ENCODE results near the gene ZNF487.
A peak's percentile ranks its signal among the peaks of the same experiment; 100 is the strongest.

Gene ZNF487

DNA sequence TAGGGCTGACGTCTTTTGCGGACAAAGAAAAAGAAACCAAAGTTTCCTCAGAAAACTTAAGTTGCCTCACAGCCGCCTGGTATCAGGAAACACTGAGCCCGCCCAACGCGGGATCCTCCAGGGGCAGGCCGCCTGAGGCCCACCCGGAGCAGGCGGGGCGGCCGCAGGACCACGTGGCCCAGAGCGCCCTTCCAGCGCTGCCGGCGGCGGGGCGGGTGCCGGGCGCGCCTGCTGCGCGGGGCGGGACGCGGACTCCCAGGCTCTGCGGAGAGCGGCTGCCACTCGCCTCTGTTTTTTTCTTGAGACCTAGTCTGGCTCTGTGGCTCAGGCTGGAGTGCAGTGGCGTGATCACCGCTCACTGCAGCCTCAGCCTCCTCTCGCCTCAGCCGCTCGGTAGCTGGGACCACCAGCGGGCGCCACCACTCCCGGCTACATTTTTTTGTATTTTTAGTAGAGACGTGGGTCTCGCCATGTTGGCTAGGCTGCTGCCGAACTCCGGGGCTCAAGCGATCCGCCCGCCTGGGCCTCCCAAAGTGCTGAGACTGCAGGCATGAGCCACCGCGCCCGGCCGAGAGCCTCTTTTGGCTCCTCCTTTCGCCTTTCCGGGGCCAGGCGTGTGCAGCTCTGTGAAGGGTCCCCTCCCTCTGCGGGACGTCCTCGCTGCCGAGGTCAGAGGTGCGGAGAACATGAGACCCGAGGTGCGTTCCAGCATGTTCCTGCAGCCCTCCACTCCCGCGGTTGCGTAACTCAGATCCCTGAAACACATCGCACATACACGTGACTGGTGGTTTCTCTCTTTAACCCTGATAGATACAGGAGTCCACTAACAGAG, 16.3 kb upstream of the ZNF487 start (continued):
- TF ChIP-seq ZBTB8A (tag by site-specific recombination; IDR thresholded peaks at IDR 0.05) (peak; percentile 96), OSR2 (tag by site-specific recombination; IDR thresholded peaks at IDR 0.05) (peak; percentile 15), SP7 (tag by site-specific recombination; IDR thresholded peaks at IDR 0.05) (peak; percentile 75; the same call in 1 of the 2 replicates), PRDM1 (tag by site-specific recombination; IDR thresholded peaks at IDR 0.05) (peak; percentile 44; the same call in 1 of the 2 replicates), GFI1B (tag by site-specific recombination; IDR thresholded peaks at IDR 0.05) (no peak), ZNF394 (tag by site-specific recombination; IDR thresholded peaks at IDR 0.05; ENCODE audit: borderline replicate concordance) (peak; percentile 59; the same call in 1 of the 2 replicates), ZNF48 (tag by site-specific recombination; IDR thresholded peaks at IDR 0.05) (no peak), ZNF76 (tag by site-specific recombination; IDR thresholded peaks at IDR 0.05; ENCODE audit: borderline replicate concordance, low read depth) (peak; percentile 65; the same call in 1 of the 2 replicates), GLIS2 (tag by site-specific recombination; IDR thresholded peaks at IDR 0.05) (peak; percentile 77; the same call in 1 of the 2 replicates)
- TF ChIP-seq, protein P1, sequence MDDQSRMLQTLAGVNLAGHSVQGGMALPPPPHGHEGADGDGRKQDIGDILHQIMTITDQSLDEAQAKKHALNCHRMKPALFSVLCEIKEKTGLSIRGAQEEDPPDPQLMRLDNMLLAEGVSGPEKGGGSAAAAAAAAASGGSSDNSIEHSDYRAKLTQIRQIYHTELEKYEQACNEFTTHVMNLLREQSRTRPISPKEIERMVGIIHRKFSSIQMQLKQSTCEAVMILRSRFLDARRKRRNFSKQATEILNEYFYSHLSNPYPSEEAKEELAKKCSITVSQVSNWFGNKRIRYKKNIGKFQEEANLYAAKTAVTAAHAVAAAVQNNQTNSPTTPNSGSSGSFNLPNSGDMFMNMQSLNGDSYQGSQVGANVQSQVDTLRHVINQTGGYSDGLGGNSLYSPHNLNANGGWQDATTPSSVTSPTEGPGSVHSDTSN (CRISPR knock-in tag; IDR thresholded peaks at IDR 0.05) = no peak
- TF ChIP-seq, protein P2, sequence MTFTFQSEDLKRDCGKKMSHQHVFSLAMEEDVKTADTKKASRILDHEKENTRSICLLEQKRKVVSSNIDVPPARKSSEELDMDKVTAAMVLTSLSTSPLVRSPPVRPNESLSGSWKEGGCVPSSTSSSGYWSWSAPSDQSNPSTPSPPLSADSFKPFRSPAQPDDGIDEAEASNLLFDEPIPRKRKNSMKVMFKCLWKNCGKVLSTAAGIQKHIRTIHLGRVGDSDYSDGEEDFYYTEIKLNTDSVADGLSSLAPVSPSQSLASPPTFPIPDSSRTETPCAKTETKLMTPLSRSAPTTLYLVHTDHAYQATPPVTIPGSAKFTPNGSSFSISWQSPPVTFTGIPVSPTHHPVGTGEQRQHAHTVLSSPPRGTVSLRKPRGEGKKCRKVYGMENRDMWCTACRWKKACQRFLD (tag by site-specific recombination; IDR thresholded peaks at IDR 0.05) = no peak
- TF ChIP-seq, protein P3, sequence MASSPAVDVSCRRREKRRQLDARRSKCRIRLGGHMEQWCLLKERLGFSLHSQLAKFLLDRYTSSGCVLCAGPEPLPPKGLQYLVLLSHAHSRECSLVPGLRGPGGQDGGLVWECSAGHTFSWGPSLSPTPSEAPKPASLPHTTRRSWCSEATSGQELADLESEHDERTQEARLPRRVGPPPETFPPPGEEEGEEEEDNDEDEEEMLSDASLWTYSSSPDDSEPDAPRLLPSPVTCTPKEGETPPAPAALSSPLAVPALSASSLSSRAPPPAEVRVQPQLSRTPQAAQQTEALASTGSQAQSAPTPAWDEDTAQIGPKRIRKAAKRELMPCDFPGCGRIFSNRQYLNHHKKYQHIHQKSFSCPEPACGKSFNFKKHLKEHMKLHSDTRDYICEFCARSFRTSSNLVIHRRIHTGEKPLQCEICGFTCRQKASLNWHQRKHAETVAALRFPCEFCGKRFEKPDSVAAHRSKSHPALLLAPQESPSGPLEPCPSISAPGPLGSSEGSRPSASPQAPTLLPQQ (tag by site-specific recombination; IDR thresholded peaks at IDR 0.05) = peak; percentile 87
- TF ChIP-seq, protein P4, sequence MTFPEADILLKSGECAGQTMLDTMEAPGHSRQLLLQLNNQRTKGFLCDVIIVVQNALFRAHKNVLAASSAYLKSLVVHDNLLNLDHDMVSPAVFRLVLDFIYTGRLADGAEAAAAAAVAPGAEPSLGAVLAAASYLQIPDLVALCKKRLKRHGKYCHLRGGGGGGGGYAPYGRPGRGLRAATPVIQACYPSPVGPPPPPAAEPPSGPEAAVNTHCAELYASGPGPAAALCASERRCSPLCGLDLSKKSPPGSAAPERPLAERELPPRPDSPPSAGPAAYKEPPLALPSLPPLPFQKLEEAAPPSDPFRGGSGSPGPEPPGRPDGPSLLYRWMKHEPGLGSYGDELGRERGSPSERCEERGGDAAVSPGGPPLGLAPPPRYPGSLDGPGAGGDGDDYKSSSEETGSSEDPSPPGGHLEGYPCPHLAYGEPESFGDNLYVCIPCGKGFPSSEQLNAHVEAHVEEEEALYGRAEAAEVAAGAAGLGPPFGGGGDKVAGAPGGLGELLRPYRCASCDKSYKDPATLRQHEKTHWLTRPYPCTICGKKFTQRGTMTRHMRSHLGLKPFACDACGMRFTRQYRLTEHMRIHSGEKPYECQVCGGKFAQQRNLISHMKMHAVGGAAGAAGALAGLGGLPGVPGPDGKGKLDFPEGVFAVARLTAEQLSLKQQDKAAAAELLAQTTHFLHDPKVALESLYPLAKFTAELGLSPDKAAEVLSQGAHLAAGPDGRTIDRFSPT (tag by site-specific recombination; IDR thresholded peaks at IDR 0.05) = no peak

DNA sequence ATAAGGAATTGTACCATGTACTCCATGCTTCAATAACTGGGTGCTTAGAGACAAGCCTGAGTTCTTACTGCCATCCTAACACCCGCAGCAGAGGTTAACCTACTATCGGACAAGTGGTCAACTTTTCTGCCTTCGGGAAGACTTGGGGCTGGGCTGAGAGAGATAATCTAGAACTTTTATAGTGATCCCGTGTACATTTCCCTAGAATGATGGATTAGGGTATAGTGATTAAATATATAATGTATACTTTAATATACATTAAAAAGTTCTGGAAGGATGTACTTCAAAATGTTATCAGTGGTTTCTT, 15.8 kb upstream of the ZNF487 start:
- TF ChIP-seq GLI2 (tag by site-specific recombination; IDR thresholded peaks at IDR 0.05; ENCODE audit: borderline replicate concordance, low read depth) (no peak), ZNF394 (tag by site-specific recombination; IDR thresholded peaks at IDR 0.05; ENCODE audit: borderline replicate concordance) (0 out of 2 replicates have a peak, but pooled peaks have one; percentile 5), ZNF335 (tag by site-specific recombination; conservative IDR thresholded peaks at IDR 0.05) (0 out of 2 replicates have a peak, but pooled peaks have one; percentile 60)
- TF ChIP-seq, protein P5, sequence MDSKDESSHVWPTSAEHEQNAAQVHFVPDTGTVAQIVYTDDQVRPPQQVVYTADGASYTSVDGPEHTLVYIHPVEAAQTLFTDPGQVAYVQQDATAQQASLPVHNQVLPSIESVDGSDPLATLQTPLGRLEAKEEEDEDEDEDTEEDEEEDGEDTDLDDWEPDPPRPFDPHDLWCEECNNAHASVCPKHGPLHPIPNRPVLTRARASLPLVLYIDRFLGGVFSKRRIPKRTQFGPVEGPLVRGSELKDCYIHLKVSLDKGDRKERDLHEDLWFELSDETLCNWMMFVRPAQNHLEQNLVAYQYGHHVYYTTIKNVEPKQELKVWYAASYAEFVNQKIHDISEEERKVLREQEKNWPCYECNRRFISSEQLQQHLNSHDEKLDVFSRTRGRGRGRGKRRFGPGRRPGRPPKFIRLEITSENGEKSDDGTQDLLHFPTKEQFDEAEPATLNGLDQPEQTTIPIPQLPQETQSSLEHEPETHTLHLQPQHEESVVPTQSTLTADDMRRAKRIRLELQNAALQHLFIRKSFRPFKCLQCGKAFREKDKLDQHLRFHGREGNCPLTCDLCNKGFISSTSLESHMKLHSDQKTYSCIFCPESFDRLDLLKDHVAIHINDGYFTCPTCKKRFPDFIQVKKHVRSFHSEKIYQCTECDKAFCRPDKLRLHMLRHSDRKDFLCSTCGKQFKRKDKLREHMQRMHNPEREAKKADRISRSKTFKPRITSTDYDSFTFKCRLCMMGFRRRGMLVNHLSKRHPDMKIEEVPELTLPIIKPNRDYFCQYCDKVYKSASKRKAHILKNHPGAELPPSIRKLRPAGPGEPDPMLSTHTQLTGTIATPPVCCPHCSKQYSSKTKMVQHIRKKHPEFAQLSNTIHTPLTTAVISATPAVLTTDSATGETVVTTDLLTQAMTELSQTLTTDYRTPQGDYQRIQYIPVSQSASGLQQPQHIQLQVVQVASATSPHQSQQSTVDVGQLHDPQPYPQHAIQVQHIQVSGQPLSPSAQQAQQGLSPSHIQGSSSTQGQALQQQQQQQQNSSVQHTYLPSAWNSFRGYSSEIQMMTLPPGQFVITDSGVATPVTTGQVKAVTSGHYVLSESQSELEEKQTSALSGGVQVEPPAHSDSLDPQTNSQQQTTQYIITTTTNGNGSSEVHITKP (tag by site-specific recombination; IDR thresholded peaks at IDR 0.05) = peak; percentile 74
- TF ChIP-seq, protein P6, sequence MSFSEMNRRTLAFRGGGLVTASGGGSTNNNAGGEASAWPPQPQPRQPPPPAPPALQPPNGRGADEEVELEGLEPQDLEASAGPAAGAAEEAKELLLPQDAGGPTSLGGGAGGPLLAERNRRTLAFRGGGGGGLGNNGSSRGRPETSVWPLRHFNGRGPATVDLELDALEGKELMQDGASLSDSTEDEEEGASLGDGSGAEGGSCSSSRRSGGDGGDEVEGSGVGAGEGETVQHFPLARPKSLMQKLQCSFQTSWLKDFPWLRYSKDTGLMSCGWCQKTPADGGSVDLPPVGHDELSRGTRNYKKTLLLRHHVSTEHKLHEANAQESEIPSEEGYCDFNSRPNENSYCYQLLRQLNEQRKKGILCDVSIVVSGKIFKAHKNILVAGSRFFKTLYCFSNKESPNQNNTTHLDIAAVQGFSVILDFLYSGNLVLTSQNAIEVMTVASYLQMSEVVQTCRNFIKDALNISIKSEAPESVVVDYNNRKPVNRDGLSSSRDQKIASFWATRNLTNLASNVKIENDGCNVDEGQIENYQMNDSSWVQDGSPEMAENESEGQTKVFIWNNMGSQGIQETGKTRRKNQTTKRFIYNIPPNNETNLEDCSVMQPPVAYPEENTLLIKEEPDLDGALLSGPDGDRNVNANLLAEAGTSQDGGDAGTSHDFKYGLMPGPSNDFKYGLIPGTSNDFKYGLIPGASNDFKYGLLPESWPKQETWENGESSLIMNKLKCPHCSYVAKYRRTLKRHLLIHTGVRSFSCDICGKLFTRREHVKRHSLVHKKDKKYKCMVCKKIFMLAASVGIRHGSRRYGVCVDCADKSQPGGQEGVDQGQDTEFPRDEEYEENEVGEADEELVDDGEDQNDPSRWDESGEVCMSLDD (tag by site-specific recombination; IDR thresholded peaks at IDR 0.05) = peak; percentile 8; the same call in 1 of the 2 replicates
- H3K36me3 ChIP-seq (ENCODE audit: control insufficient read depth in 2 of 2, insufficient read depth in 1 of 2, low read length in 2 of 2) = no peaks in the 10 kb centered on the region
- CTCF ChIA-PET = no interaction called here
- H3K9me3 ChIP-seq (ENCODE audit: control insufficient read depth, insufficient read depth, low read depth, low read length) = no peaks in the 10 kb centered on the region
- no peaks in the 10 kb centered on the region for H3K4me1 ChIP-seq (ENCODE audit: control insufficient read depth, insufficient read depth, low read length)
- POLR2A ChIA-PET = interaction anchor here (1.0 to 2.4 kb wide), 4 partner anchors 12 to 23 kb away, joined by 3 to 11 read pairs (median 3); partner anchors contain the start of genes HNRNPF and ZNF487
- peak overlapping the region; percentile 90; the same call in 1 of the 2 replicates for H3K27ac ChIP-seq (ENCODE audit: extremely low read depth, low read depth, low read length)
- H3K4me3 ChIP-seq (ENCODE audit: low read depth, low read length) = peak overlapping the region; percentile 49

Measured in HEK293 (cell line).